RCC 7860 (cell line): ENCODE measurements around the gene PCBP2.

Experiments
- DNase-seq: peaks from one replicate; pipeline ENCODE4 v3.0.0-alpha.2; 2015; ENCODE audit warnings: low spot score
- FAIRE-seq: peaks from 2 replicates; lab custom pipeline; 2012; peaks lifted over from hg19 to GRCh38; lab: Jason Lieb, UNC

The PCBP2 gene

DNA sequence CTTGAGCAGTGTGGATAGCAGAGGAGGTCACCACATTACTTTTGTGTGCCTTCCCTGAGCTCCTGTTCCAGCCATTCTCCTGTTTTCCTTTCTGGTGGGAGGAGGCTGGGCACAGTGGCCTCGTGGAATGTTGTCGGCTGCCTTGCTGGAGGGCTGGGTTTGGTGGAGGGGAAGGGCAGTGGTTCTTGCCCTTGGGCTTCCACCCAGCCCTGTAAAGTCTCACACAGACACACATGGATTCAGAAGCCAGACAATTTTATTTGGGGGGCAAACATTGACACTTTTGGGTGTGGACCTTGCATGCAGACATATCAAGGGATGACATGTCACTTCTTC is 54.5 kb downstream of the PCBP2 start:
- no peak for FAIRE-seq
- no peak for DNase-seq

DNA sequence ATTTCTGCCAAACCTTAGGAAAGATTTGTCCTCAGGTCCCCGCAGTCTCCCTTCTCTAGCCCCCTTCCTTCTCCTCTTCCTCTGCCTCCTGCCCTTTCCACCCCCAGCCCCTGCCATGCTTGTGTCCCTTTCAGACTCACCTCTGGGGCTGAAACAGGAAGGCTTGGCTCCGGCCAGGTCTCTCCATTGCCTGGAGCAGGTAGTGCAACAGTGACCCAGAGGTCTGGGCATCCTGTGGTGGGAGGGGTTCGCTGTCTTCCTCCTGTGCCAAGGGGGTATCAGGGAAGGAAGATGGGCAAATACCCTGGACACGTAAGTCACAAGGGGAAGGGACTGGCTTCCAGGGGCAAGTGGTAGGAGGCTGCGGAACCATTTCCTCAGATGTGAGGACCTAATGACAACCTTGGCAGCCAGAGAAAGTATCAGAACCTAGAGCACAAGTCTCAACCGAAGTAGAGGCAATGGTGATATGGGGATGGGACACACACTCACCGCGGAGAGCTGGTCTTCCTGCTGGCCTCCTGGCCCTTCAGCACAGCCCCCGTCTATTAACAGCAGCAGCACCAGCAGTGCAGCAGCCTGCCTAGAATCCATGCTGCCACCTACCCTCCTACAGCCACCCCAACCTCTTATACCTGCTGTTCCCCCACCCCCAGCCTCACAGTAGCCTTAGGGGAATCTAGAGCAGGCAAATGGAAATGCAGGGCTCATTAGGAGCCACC is 55.1 kb downstream of the PCBP2 start, which contains the start of gene NPFF:
Gene NPFF, minus strand, starts transcription at position 604 of the 722 bp plus-strand sequence. Its CDS starts 10 bp downstream, at position 594.
- DNase-seq (no peak), FAIRE-seq (no peak)

GRCh38 chr12:53507603-53507885 is 55.6 kb downstream of the PCBP2 start:
- no peak for FAIRE-seq

DNA sequence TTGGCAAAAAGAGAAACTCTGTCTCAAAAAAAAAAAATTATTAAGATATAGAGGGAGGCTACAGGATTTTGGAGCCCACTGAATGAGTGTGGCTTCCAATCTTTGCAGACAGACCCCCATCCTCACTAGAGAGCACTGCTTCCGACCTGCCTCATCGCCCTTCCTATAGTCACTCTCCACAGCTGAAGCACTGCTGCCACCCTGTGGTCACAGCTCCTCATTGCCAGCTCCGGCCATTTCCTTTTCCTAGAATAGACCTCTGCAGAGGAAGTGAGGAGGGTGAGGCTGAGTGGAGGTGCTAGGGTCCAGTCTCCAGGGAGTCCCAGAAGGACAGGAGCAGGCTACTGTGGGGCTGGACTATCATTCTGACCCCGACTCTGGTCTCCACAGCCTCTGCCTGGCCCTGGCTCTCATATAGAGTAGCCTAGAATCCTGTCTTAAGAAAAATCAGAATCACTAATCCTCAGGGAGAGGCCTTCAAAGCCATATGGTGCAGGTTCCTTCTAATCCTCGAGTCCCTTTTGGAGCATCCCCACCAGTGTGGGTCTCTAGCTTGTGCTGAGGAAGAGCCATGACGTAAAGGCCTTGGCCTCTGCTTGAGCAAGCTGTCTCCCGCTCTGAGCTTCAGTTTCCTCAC is 56.8 kb downstream of the PCBP2 start:
- peak; percentile 66 for DNase-seq
- FAIRE-seq: no peak

More at GRCh38 chr12:53507603-53507885, 55.6 kb downstream of the PCBP2 start:
- no peak for DNase-seq

DNA sequence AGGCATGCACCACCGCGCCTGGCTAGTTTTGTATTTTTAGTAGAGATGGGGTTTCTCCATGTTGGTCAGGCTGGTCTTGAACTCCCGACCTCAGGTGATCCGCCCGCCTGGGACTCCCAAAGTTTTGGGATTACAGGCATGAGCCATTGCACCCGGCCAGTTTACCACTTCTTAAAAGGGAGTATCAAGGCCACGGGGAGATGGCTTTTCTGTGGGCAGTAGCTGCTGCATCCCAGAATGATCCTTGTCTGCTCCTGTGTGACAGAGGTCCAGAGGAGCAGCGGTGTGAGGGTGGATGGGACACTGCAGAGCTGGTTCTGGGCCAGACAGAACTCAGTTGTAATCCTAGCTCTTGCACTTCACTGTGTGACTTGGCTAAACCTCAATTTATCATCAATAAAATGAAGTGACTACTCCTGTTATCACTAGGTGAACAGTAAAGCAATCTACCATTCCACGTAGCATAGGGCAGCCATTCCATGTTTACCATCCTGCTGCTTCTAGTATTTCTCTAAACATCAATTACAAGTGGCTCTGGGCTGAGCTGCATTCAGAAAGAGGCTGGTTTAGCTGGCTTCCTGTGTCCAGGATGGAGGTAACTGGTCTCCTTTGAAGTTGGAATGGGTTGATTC is 58.4 kb downstream of the PCBP2 start:
- FAIRE-seq (no peak), DNase-seq (no peak)

DNA sequence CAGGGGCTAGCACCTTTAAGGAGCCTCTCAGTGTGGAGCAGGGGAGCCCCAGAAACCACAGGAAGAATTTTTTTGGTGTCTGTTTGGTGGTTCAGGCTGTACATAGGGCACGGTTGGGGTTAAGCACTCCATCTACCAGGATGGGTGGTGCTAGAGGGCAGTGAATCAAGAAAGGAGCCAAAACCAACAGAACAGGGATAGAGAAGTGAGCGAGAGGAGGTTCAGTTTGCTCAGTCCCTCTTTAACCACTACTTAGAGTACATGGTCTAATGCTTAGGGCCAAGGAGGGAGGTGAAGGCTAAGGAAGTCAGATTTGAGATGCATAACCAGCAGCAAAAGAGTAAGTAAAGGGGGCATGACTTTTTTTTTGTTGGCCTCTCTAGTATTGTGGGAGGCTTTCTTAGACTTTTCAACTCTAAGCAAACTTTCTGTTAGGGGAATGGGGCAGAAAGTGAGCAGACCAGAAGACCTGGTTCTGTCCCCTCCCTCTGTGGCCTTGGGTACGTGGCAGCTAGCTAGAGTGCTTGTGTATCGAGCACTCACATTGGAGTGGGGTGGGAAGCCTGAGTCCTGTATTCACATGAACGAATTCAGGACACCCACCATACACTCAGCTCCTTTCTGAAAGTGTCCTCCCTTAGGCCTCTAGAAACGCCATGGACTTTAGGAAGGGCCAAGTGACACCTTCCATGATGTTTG is 62.0 kb downstream of the PCBP2 start:
- DNase-seq: no peak
- no peak for FAIRE-seq

DNA sequence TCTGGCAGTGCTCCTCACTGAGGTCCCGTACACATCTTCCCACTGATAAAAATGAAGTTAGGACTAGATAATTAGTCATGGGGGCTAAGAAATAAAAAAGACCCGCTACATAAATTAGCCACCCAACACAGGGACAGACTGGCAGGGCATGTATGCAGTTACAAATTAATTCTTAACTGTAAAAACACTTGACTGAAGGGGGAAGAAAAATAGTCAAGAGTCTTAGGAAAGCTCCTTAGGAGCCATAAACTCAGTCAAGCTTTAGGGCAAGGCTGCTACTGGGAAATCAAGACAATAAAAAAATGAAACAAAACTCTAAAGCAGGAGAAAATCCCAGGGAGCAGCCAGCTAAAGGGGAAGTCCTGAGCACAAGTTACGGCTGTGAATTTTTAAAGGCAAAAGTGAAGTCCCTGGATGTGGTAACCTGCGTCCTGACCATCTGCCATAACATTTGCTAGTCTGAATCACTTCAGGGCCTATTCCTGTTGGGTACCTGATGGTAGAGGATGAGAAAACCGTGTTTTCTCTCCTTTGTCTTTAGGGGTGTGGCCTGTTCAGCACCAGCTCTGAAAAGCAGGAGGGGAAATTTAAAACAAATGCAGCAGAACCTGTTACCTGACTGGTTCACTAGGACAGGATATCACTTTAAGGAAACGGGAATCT is 62.9 kb downstream of the PCBP2 start:
- no peak for FAIRE-seq
- no peak for DNase-seq

GRCh38 chr12:53515291-53515680 is 63.4 kb downstream of the PCBP2 start:
- no peak for DNase-seq
- FAIRE-seq: no peak

- no peak for DNase-seq
- FAIRE-seq: no peak
These were observed 65.0 kb downstream of the PCBP2 start for GRCh38 chr12:53516758-53517455.

DNA sequence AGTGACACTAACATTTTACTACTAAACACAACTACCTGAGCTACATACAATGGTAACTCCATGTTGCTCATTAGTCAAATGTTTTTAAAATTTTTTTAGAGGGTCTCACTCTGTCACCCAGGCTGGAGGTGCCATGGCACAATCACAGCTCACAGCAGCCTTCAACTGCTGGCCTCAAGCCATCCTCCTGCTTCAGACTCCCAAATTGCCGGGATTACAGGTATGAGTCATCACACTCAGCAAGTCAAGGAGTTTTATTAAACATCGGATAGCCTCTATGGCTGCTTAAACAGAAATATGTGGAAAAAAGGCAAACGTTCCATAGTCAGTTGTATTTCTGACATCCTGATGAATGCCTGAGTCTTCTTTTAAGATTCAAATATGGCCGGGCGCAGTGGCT is 66.5 kb downstream of the PCBP2 start:
- DNase-seq (no peak), FAIRE-seq (no peak)

DNA sequence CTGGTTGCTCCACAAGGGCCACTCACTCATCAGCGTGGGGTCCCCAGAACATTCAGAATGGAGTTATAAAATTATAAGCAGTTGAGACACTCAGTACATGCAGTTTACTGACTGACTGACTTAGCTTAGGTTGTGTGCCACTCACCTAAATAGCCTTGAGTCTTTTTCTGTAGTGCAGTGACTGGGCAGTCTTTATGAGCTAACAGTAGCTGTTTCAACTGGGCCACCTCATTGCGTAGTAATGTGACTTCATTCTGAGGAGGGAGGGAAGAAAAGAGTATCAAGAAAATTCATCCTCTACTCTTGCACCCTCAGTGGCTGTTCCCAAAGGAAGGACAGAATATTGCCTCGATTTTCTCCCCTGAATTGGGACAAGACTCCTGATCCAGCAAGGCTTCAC is 71.2 kb downstream of the PCBP2 start:
- no peak for FAIRE-seq
- DNase-seq: no peak

DNA sequence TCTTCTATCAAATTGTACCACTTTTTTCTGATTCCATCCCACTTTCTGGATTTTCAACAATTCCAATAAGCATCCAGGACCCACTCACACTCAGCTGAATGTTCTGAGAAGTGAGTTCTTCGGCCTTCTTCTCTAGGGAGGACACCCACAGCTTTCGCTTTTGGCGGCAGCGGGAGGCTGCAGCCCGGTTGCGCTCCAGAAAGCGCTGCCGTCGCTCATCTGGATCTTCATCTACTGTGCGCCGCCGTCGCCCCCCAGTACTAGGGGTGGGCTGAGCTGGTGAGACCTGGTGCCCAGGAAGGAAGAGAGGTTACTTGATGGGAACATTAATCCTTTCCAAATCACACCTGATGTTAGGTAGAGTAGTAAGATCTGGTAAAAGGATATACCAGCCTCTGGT is 72.6 kb downstream of the PCBP2 start:
- no peak for FAIRE-seq

GRCh38 chr12:53530061-53530460 is 78.2 kb downstream of the PCBP2 start:
- FAIRE-seq: no peak
- no peak for DNase-seq

More for the DNA sequence above, 72.6 kb downstream of the PCBP2 start:
- DNase-seq: no peak
